Activated B cell treated with CpG ODN at 0.5 μM for 24 hours (primary cell): ENCODE measurements around the gene STXBP4. TPM values are rescaled to one million over a fixed set of nuclear protein-coding genes. Genes with fewer than 3 reads are reported as not detected.

Experiments used
- ATAC-seq: fragments of 200-7000 bp; cut with Tn5 transposase; one replicate; pipeline ENCODE4 v1.10.0; 2021; ENCODE audit warnings: low read depth, mild to moderate bottlenecking, moderate library complexity
- CTCF ChIA-PET: fragments of 350-600 bp; sonication (Branson Sonifier 250); formaldehyde crosslinking; loops from one replicate; lab custom pipeline; 2021; ENCODE audit warnings: antibody characterized with exemption; lab: Charles Lee
- POLR2A ChIA-PET: fragments of 350-600 bp; sonication (Branson Sonifier 250); formaldehyde crosslinking; loops from one replicate; lab custom pipeline; 2021; ENCODE audit warnings: antibody characterized with exemption; lab: Charles Lee
- DNase-seq: peaks from one replicate; pipeline ENCODE4 v3.0.0; 2022
- H3K27ac Mint-ChIP-seq: one replicate; pipeline ENCODE4 v1.8.0; 2020; ENCODE audit warnings: mixed read lengths
- H3K27me3 Mint-ChIP-seq: one replicate; pipeline ENCODE4 v1.8.0; 2021; ENCODE audit warnings: mixed read lengths
- H3K36me3 Mint-ChIP-seq: one replicate; pipeline ENCODE4 v1.8.0; 2021; ENCODE audit warnings: low read depth, mixed read lengths
- H3K4me1 Mint-ChIP-seq: one replicate; pipeline ENCODE4 v1.8.0; 2021; ENCODE audit warnings: mixed read lengths
- H3K4me3 Mint-ChIP-seq: one replicate; pipeline ENCODE4 v1.8.0; 2020; ENCODE audit warnings: mild to moderate bottlenecking, mixed read lengths
- H3K9me3 Mint-ChIP-seq: one replicate; pipeline ENCODE4 v1.8.0; 2020; ENCODE audit warnings: mixed read lengths
- CTCF ChIP-seq: fragments of 200-600 bp; IDR thresholded peaks from one replicate; pipeline ENCODE4 v1.8.0; 2022; ENCODE audit warnings: antibody characterized with exemption, mild to moderate bottlenecking
- intact Hi-C: fragments of 100-400 bp; cut with micrococcal nuclease; formaldehyde crosslinking; loops from one replicate; pipeline ENCODE4 v1.15.1; 2024
- total RNA-seq: library from RNA; stranded (reverse); gene quantifications from 2 replicates; pipeline ENCODE4 v1.2.3, GENCODE V29; 2022

Gene STXBP4
- total RNA-seq, 1 donor from 2014 or later, result 9.5 TPM

DNA sequence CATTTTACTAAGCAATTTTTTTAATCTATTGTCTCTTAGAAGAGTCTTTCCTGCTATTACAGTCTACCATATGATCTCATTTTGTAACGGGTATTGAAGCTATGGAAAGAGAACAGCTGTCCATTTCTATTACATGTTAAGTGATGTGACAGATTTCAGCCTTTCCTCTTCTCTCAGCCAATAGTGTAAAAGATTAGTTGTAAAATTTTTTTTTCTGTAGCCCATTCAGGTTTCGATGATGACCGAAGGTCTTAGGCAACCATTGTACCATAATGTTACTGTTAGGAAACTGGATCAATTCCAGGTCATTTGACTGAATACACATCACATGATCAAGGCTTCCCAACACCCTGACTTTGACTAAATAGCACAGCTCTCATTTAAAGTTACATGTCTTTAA is 148.6 kb downstream of the STXBP4 start:
- Mint-ChIP-seq H3K4me1 (no peaks in the 10 kb centered on the region), H3K27ac (no peak overlapping the region), H3K36me3 (no peaks in the 10 kb centered on the region), H3K27me3 (no peaks in the 10 kb centered on the region), H3K4me3 (no peak overlapping the region), H3K9me3 (no peaks in the 10 kb centered on the region)
- no peak for DNase-seq
- ChIA-PET CTCF (no interaction called here), POLR2A (no interaction called here)
- TF ChIP-seq CTCF, result no peak
- no peak for ATAC-seq
- intact Hi-C loops, result no loop called here

DNA sequence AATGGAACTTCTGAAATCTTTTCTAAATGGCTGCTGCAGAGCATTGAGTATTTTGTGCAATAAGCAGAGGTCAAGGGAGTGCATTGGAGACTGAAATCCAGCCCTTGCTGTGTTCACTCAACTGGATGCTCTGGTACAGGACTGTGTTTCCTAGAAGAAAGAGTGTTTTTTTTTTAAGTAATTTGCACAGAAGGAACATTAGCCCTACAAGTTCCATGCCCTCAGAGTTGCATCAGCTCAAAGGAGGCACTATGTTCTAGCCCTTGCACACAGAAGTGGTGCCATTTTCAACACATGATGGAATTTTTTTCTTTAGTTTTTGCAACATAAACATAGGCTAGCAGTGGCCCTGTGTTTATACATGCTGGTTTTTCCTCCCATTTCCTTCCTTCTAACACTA is 152.1 kb downstream of the STXBP4 start:
- no peak overlapping the region for H3K27ac Mint-ChIP-seq
- H3K9me3 Mint-ChIP-seq, result no peaks in the 10 kb centered on the region
- intact Hi-C loops, result no loop called here
- no peaks in the 10 kb centered on the region for H3K27me3 Mint-ChIP-seq
- ChIA-PET POLR2A (no interaction called here), CTCF (no interaction called here)
- no peak for ATAC-seq
- DNase-seq, result no peak
- H3K36me3 Mint-ChIP-seq, result no peaks in the 10 kb centered on the region
- no peaks in the 10 kb centered on the region for H3K4me1 Mint-ChIP-seq
- no peak for TF ChIP-seq CTCF
- H3K4me3 Mint-ChIP-seq, result no peak overlapping the region

DNA sequence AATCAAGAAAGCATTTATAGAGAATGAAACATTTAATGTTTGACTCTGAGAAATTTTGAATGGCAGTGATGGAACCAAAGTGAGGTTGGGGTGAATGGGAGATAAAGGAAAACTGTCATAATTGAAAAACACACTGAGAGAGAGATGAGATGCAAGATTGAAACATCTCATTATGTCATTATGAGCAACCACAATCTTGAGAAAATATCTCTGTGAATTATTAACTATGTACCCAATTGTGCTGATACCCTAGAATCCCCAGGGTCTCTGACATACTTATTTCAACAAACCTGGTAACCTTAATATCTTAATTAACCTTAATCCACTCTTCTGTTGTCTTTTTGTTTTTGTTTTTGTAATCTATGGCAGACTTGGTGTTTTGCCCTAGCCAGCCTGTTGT is 152.7 kb downstream of the STXBP4 start:
- ChIA-PET POLR2A (no interaction called here), CTCF (no interaction called here)
- Mint-ChIP-seq H3K4me1 (no peaks in the 10 kb centered on the region), H3K9me3 (no peaks in the 10 kb centered on the region), H3K27ac (no peak overlapping the region), H3K36me3 (no peaks in the 10 kb centered on the region), H3K4me3 (no peak overlapping the region), H3K27me3 (no peaks in the 10 kb centered on the region)
- DNase-seq (no peak), ATAC-seq (no peak)
- TF ChIP-seq CTCF, result no peak
- intact Hi-C loops, result no loop called here

GRCh38 chr17:55122114-55122513 is 153.5 kb downstream of the STXBP4 start:
- DNase-seq, result no peak
- ChIA-PET CTCF (no interaction called here), POLR2A (no interaction called here)
- Mint-ChIP-seq H3K27me3 (no peaks in the 10 kb centered on the region), H3K27ac (no peak overlapping the region), H3K4me1 (no peaks in the 10 kb centered on the region), H3K4me3 (no peak overlapping the region), H3K9me3 (no peaks in the 10 kb centered on the region), H3K36me3 (no peaks in the 10 kb centered on the region)
- intact Hi-C loops, result no loop called here
- TF ChIP-seq CTCF, result no peak
- ATAC-seq, result no peak

DNA sequence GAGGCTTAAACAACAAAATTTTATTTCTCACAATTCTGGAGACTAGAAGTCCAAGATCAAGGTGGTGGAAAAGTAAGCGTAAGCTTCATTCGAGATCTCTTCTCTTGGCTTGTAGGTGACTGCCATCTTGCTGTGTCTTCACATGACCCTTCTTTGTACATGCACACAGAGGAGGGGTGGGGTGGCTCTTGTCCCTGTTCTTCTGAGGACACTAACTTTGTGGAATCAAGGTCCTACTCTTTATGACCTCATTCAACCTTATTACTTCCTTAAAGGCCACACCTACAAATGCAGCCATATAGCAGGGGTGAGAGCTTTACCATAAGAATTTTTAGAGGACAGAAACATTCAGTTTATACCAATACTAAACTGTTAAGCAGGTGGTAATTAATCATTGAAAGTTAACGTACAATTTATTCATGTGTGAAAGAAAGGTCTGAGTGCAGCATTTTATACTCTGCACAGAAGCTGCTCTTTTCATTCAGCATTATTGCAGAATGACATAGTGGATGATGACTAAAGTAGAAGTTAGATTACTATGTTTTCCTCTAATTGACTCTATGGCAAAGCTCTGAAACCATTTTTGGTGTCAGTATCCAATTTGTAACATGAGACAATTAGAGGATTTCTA is 156.3 kb downstream of the STXBP4 start:
- H3K9me3 Mint-ChIP-seq, result no peaks in the 10 kb centered on the region
- no peaks in the 10 kb centered on the region for H3K27me3 Mint-ChIP-seq
- intact Hi-C loops, result no loop called here
- H3K4me3 Mint-ChIP-seq, result no peak overlapping the region
- DNase-seq (no peak), ATAC-seq (no peak)
- no peaks in the 10 kb centered on the region for H3K36me3 Mint-ChIP-seq
- H3K27ac Mint-ChIP-seq, result no peak overlapping the region
- POLR2A ChIA-PET, result no interaction called here
- TF ChIP-seq CTCF, result no peak
- CTCF ChIA-PET, result no interaction called here
- no peaks in the 10 kb centered on the region for H3K4me1 Mint-ChIP-seq
